OCI-LY3 (cell line): ENCODE measurements around the gene DNAJC6.
"Not testable (repeated sequence)": the region's sequence is repeated elsewhere in the genome, so short reads cannot be mapped to it uniquely, and the experiment has no call there.

Source experiments
- H2AFZ ChIP-seq: fragments of 200-600, 300-600 bp; shearing (Covaris generic); 2 replicates; pipeline ENCODE4 v1.6.0; 2014; ENCODE audit warnings: antibody characterized with exemption, low read depth, low read length
- H3K27ac ChIP-seq: fragments of 200-600, 300-600 bp; sonication (generic); 2 replicates; pipeline ENCODE4 v1.5.1; 2014; ENCODE audit warnings: mild to moderate bottlenecking, low read length, moderate library complexity, mixed read lengths
- H3K27me3 ChIP-seq: fragments of 200-600, 300-600 bp; sonication (generic); 2 replicates; pipeline ENCODE4 v1.6.1; 2014; ENCODE audit warnings: low read depth, low read length, mixed read lengths
- H3K36me3 ChIP-seq: fragments of 200-600, 300-600 bp; sonication (generic); replicated peaks from 2 replicates; pipeline ENCODE3; 2014; ENCODE audit warnings: low read depth, low read length, mixed read lengths
- H3K4me1 ChIP-seq: fragments of 300-600, 200-600 bp; sonication (generic); 2 replicates; pipeline ENCODE4 v1.6.1; 2014; ENCODE audit warnings: low read length, mixed read lengths
- H3K4me2 ChIP-seq: fragments of 200-600, 300-600 bp; sonication (generic); 2 replicates; pipeline ENCODE4 v1.6.1; 2014; ENCODE audit warnings: low read length, mixed read lengths
- H3K4me3 ChIP-seq: fragments of 300-600, 200-600 bp; sonication (generic); 2 replicates; pipeline ENCODE4 v1.5.1; 2014; ENCODE audit warnings: antibody characterized with exemption, mild to moderate bottlenecking, low read length, moderate library complexity
- H3K79me2 ChIP-seq: fragments of 300-600, 200-600 bp; shearing (Covaris generic); 2 replicates; pipeline ENCODE4 v1.6.1; 2014; ENCODE audit warnings: mild to moderate bottlenecking, low read length, mixed read lengths
- H3K9ac ChIP-seq: fragments of 300-600, 200-600 bp; shearing (Covaris generic); 2 replicates; pipeline ENCODE4 v1.6.0; 2014; ENCODE audit warnings: mild to moderate bottlenecking, low read length, moderate library complexity
- H3K9me3 ChIP-seq: fragments of 200-600, 300-600 bp; shearing (Covaris generic); 2 replicates; pipeline ENCODE4 v1.6.1; 2014; ENCODE audit warnings: low read length, mixed read lengths; ENCODE audit not compliant: insufficient read depth
- H4K20me1 ChIP-seq: fragments of 200-600, 300-600 bp; sonication (generic); 2 replicates; pipeline ENCODE4 v1.6.1; 2016; ENCODE audit warnings: low read length, mixed read lengths; ENCODE audit not compliant: insufficient read depth
- CTCF ChIP-seq: fragments of 200-600, 300-600 bp; sonication (generic); IDR thresholded peaks from 2 replicates; pipeline ENCODE4 v1.5.1; 2014; ENCODE audit warnings: antibody characterized with exemption, low read length, low read depth
- EZH2phosphoT487 ChIP-seq: fragments of 200-600 bp; shearing (Covaris generic); IDR thresholded peaks from 2 replicates; pipeline ENCODE4 v1.6.1; 2018; ENCODE audit warnings: antibody characterized with exemption, mixed run types, low read depth

Gene DNAJC6

GRCh38 chr1:65281846-65282245 is 27.5 kb upstream of the DNAJC6 start:
- no peak overlapping the region for H3K4me2 ChIP-seq
- no peaks in the 10 kb centered on the region for H3K9me3 ChIP-seq
- no peaks in the 10 kb centered on the region for H3K36me3 ChIP-seq
- H3K27me3 ChIP-seq, result no peaks in the 10 kb centered on the region
- H3K4me1 ChIP-seq, result no peaks in the 10 kb centered on the region
- H3K9ac ChIP-seq, result no peak overlapping the region
- no peaks in the 10 kb centered on the region for H4K20me1 ChIP-seq
- H2AFZ ChIP-seq, result no peak overlapping the region
- H3K27ac ChIP-seq, result no peak overlapping the region
- TF ChIP-seq CTCF, result no peak
- no peak for TF ChIP-seq EZH2phosphoT487
- no peak overlapping the region for H3K4me3 ChIP-seq
- H3K79me2 ChIP-seq, result no peaks in the 10 kb centered on the region

GRCh38 chr1:65284229-65284628 is 25.1 kb upstream of the DNAJC6 start:
- no peak overlapping the region for H2AFZ ChIP-seq
- no peaks in the 10 kb centered on the region for H3K36me3 ChIP-seq
- H3K9me3 ChIP-seq, result no peaks in the 10 kb centered on the region
- H3K79me2 ChIP-seq, result no peaks in the 10 kb centered on the region
- H3K4me2 ChIP-seq, result no peak overlapping the region
- H3K27me3 ChIP-seq, result no peaks in the 10 kb centered on the region
- no peak overlapping the region for H3K27ac ChIP-seq
- TF ChIP-seq CTCF (no peak), EZH2phosphoT487 (no peak)
- H4K20me1 ChIP-seq, result no peaks in the 10 kb centered on the region
- H3K4me3 ChIP-seq, result no peak overlapping the region
- peaks cover 1% of the 10 kb centered on the region; the same call in 1 of the 2 replicates for H3K4me1 ChIP-seq
- no peak overlapping the region for H3K9ac ChIP-seq

GRCh38 chr1:65289449-65289848 is 19.9 kb upstream of the DNAJC6 start:
- Histone ChIP-seq H3K27me3 (no peaks in the 10 kb centered on the region), H3K4me3 (no peak overlapping the region), H2AFZ (no peak overlapping the region), H3K9me3 (no peaks in the 10 kb centered on the region), H3K27ac (no peak overlapping the region), H3K4me2 (no peak overlapping the region), H4K20me1 (no peaks in the 10 kb centered on the region), H3K79me2 (no peaks in the 10 kb centered on the region), H3K9ac (no peak overlapping the region), H3K4me1 (peaks cover 5% of the 10 kb centered on the region; the same call in 1 of the 2 replicates), H3K36me3 (no peaks in the 10 kb centered on the region)
- no peak for TF ChIP-seq CTCF
- TF ChIP-seq EZH2phosphoT487, result no peak

GRCh38 chr1:65291818-65292217 is 17.5 kb upstream of the DNAJC6 start:
- H3K36me3 ChIP-seq, H3K27ac ChIP-seq: not testable (repeated sequence)

More at GRCh38 chr1:65291818-65292217, 17.5 kb upstream of the DNAJC6 start:
- H3K79me2 ChIP-seq, H3K4me3 ChIP-seq, H3K4me2 ChIP-seq, H3K9me3 ChIP-seq, H2AFZ ChIP-seq, H3K9ac ChIP-seq, H3K27me3 ChIP-seq, H4K20me1 ChIP-seq, H3K4me1 ChIP-seq: not testable (repeated sequence)
